Aorta (tissue), 5 donors: Measurements from ENCODE around the gene MEIOB. TPM values are rescaled to one million over a fixed set of nuclear protein-coding genes. Genes with fewer than 3 reads are reported as not detected.
A peak's percentile ranks its signal among the peaks of the same experiment; 100 is the strongest.

Experiments used
- ATAC-seq: fragments of 200-7000 bp; cut with Tn5 transposase; one replicate; pipeline ENCODE4 v1.9.1; 2022; ENCODE audit warnings: moderate library complexity; ENCODE audit not compliant: low FRiP score
- DNase-seq, 2 donors: peaks; one replicate each; pipeline ENCODE4 v3.0.0-alpha.2; 2020
- H3K27ac ChIP-seq, 2 donors: one replicate each; pipeline ENCODE4 v1.5.1; 2013; ENCODE audit warnings: low read length in 2 of 2, mild to moderate bottlenecking in 2 of 2, moderate library complexity in 2 of 2, control low read depth in 1 of 2, inconsistent platforms in 1 of 2, low read depth in 1 of 2
- H3K27me3 ChIP-seq, 2 donors: one replicate each; pipeline ENCODE4 v1.6.1; 2013; ENCODE audit warnings: control low read depth in 1 of 2, low read length in 1 of 2, mild to moderate bottlenecking in 1 of 2, moderate library complexity in 1 of 2; ENCODE audit not compliant: insufficient read depth in 2 of 2, control insufficient read depth in 1 of 2
- H3K36me3 ChIP-seq, 2 donors: one replicate each; pipeline ENCODE4 v1.6.1; 2013; ENCODE audit warnings: control low read depth in 1 of 2, low read length in 1 of 2, mild to moderate bottlenecking in 1 of 2; ENCODE audit not compliant: insufficient read depth in 2 of 2, control insufficient read depth in 1 of 2
- H3K4me1 ChIP-seq, 2 donors: one replicate each; pipeline ENCODE4 v1.6.1; 2013; ENCODE audit warnings: low read length in 2 of 2, control low read depth in 1 of 2, mild to moderate bottlenecking in 1 of 2, moderate library complexity in 1 of 2; ENCODE audit not compliant: insufficient read depth in 2 of 2, control insufficient read depth in 1 of 2
- H3K4me3 ChIP-seq, 2 donors: one replicate each; pipeline ENCODE4 v1.5.1; 2013; ENCODE audit warnings: low read length in 2 of 2, control low read depth in 1 of 2, mild to moderate bottlenecking in 1 of 2
- H3K9me3 ChIP-seq: one replicate; pipeline ENCODE4 v1.6.1; 2013; ENCODE audit warnings: mild to moderate bottlenecking, low read length; ENCODE audit not compliant: control insufficient read depth
- WGBS, 2 donors: extraction: QIAGEN DNeasy Blood & Tissue Kit; methylation state at CpG; one replicate each; pipeline ENCODE4 v1.1.7; 2013; 5-methylcytosine and 5-hydroxymethylcytosine counted together
- intact Hi-C, 2 donors: fragments of 100-400 bp; cut with DNase I; formaldehyde crosslinking; loops; one replicate each; pipeline versions ENCODE4 v1.14.2 to v1.15.0; 2022
- polyA plus RNA-seq, 2 donors: library from polyadenylated mRNA; stranded (reverse); fragments of 200-250 nt; gene quantifications; one replicate each; pipeline ENCODE4 v1.2.3, GENCODE V29; 2013
- total RNA-seq, 2 donors: library from RNA; stranded (reverse); fragmentation: NEBNext Ultra II Directional; extraction: Animal tissue kit (Norgen Biotek cat#: 25700); gene quantifications; one replicate each; pipeline ENCODE4 v1.2.1, GENCODE V29; 2021
- donor health status: healthy with polysubstance abuse.
- donor health status: Bipolar disorder and iron deficiency.
- donor health status: DM: no; HTN: no; CAD: no.
- donor health status: DM: no; HTN: no; CAD: no.
- donor health status: DM: yes; HTN: yes; CAD: no.

Gene MEIOB
- total and polyA plus RNA-seq, 4 donors = not detected

DNA sequence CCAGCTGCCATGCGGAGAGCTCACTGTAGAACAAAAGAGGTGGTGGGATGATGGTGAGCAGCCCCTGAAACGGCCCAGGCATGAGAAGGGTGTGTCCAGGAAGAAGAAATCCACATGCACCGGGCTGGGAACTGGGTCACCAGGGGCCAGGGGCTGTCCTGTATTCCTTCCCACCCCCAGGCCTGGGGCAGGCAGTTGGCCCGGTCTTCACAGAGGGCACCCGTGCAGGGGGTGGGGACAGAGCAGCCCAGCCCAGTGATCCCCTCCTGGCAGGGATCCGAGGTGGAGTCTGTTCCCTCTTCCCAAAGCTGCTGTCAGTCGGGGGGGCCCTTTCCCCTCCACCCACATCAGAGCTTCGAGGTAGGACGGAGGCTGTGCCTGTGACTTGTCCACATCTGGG is 37.0 kb upstream of the MEIOB start:
- no peaks in the 10 kb centered on the region for H3K9me3 ChIP-seq
- peak in 1 of 2 donors; percentile 69 for DNase-seq
- no peaks in the 10 kb centered on the region for H3K4me1 ChIP-seq
- no peaks in the 10 kb centered on the region for H3K27me3 ChIP-seq
- no peak for ATAC-seq
- no peak overlapping the region for H3K4me3 ChIP-seq
- whole genome bisulfite sequencing, 2 donors = 52 to 64% methylated on average over 6 to 9 of the region's 9 CpGs
- intact Hi-C loops = no loop called here
- H3K27ac ChIP-seq = no peak overlapping the region
- H3K36me3 ChIP-seq = no peaks in the 10 kb centered on the region

- no peaks in the 10 kb centered on the region for H3K27me3 ChIP-seq
- no peaks in the 10 kb centered on the region for H3K4me1 ChIP-seq
- no peak overlapping the region for H3K4me3 ChIP-seq
- no peak overlapping the region for H3K27ac ChIP-seq
- intact Hi-C loops = no loop called here
- DNase-seq (peak in 1 of 2 donors; percentile 71), ATAC-seq (no peak)
- no peaks in the 10 kb centered on the region for H3K36me3 ChIP-seq
- no peaks in the 10 kb centered on the region for H3K9me3 ChIP-seq
- 50 to 58% methylated on average over 17 of the region's 17 CpGs for WGBS, 2 donors
These were observed 36.2 kb upstream of the MEIOB start for GRCh38 chr16:1908184-1908583.

DNA sequence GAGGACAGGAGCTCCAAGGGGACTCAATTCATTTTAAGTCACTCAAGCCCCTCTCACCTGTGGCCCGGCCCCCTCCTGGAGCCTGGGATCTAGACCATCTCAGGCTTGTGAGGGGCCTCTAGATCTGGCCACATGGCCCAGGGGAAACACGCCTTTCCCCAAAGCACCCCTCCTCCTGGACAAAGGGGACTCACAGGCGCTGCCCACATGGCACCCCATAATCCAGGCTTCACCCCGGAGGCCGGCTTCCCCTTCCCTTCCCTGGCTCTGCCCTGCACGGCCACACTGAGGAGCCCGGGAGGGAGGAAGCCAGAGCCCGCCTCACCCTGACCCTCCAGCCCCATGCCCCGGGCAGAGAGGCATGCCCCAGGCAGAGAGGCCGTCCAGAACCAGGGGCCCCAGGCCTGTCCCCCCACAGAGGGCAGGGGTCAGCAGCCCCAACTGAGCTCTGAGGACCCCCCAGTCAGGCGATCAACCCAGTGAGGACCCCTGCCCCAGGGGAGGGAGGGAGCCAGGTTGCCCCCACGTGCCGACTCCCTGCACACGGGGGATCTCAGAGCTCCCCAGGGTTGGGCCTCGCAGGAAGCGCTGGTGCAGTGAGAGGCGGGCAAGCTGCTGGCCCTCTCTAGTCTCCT is 35.4 kb upstream of the MEIOB start:
- intact Hi-C loops = no loop called here
- Histone ChIP-seq H3K9me3 (no peaks in the 10 kb centered on the region), H3K27ac (no peak overlapping the region)

GRCh38 chr16:1906846-1907165 is 34.8 kb upstream of the MEIOB start:
- WGBS, 2 donors = 73 to 74% methylated on average over 5 of the region's 5 CpGs
- Histone ChIP-seq H3K9me3 (no peaks in the 10 kb centered on the region), H3K36me3 (no peaks in the 10 kb centered on the region), H3K4me3 (no peak overlapping the region), H3K27me3 (no peaks in the 10 kb centered on the region), H3K4me1 (no peaks in the 10 kb centered on the region), H3K27ac (no peak overlapping the region)
- intact Hi-C loops = no loop called here
- no peak for ATAC-seq
- DNase-seq = no peak

More for the DNA sequence above, 35.4 kb upstream of the MEIOB start:
- H3K27me3 ChIP-seq = no peaks in the 10 kb centered on the region
- no peaks in the 10 kb centered on the region for H3K36me3 ChIP-seq
- ATAC-seq (no peak), DNase-seq (peak in 1 of 2 donors; percentile 61)
- WGBS, 2 donors = 68 to 72% methylated on average over 14 to 17 of the region's 17 CpGs
- H3K4me3 ChIP-seq = no peak overlapping the region
- H3K4me1 ChIP-seq = no peaks in the 10 kb centered on the region

GRCh38 chr16:1906055-1906845 is 34.3 kb upstream of the MEIOB start:
- no peaks in the 10 kb centered on the region for H3K27me3 ChIP-seq
- WGBS, 2 donors = 38 to 41% methylated on average over 30 to 31 of the region's 31 CpGs
- H3K4me3 ChIP-seq = no peak overlapping the region
- H3K4me1 ChIP-seq = no peaks in the 10 kb centered on the region
- intact Hi-C loops = no loop called here
- H3K27ac ChIP-seq = no peak overlapping the region
- no peaks in the 10 kb centered on the region for H3K9me3 ChIP-seq
- DNase-seq = peak in 1 of 2 donors; percentile 58
- no peak for ATAC-seq
- no peaks in the 10 kb centered on the region for H3K36me3 ChIP-seq

GRCh38 chr16:1903845-1904840 is 32.2 kb upstream of the MEIOB start:
- intact Hi-C loops = no loop called here
- Histone ChIP-seq H3K27me3 (no peaks in the 10 kb centered on the region), H3K4me1 (no peaks in the 10 kb centered on the region), H3K27ac (no peak overlapping the region), H3K4me3 (no peak overlapping the region), H3K9me3 (no peaks in the 10 kb centered on the region), H3K36me3 (no peaks in the 10 kb centered on the region)
- no peak for ATAC-seq
- peak in 1 of 2 donors; percentile 70 for DNase-seq
- WGBS, 2 donors = 53 to 57% methylated on average over 22 of the region's 22 CpGs

DNA sequence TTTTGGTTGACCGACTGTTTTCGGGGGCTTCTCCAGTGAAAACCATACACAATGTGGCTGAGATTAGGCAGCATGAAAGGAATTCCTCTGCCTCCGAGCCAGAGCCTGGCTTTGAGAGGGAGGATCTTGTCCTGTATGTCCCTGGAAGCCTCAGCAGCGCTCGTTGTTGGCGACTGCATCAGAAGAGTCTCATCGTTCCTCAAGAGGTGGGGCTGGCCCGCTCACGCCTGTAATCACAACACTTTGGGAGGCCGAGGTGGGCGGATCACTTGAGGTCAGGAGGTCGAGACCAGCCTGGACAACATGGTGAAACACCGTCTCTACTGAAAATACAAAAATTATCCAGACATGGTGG is 31.2 kb upstream of the MEIOB start:
- 41 to 47% methylated on average over 13 of the region's 13 CpGs for WGBS, 2 donors
- Histone ChIP-seq H3K4me3 (no peak overlapping the region), H3K36me3 (no peaks in the 10 kb centered on the region), H3K27me3 (no peaks in the 10 kb centered on the region), H3K27ac (no peak overlapping the region), H3K9me3 (no peaks in the 10 kb centered on the region), H3K4me1 (no peaks in the 10 kb centered on the region)
- ATAC-seq (no peak), DNase-seq (peak in 1 of 2 donors; percentile 57)
- intact Hi-C loops = no loop called here

- no peak for ATAC-seq
- peak in 1 of 2 donors; percentile 70 for DNase-seq
- Histone ChIP-seq H3K27me3 (no peaks in the 10 kb centered on the region), H3K9me3 (no peaks in the 10 kb centered on the region), H3K36me3 (no peaks in the 10 kb centered on the region), H3K4me3 (no peak overlapping the region), H3K4me1 (no peaks in the 10 kb centered on the region), H3K27ac (no peak overlapping the region)
- 69 to 70% methylated on average over 20 of the region's 20 CpGs for WGBS, 2 donors
- intact Hi-C loops = no loop called here
These were observed 30.7 kb upstream of the MEIOB start for GRCh38 chr16:1902547-1903219.
